ENCODE results near the gene ZMIZ1. TPM values are rescaled to one million over a fixed set of nuclear protein-coding genes. Genes with fewer than 3 reads are reported as not detected.

Gene ZMIZ1
- total RNA-seq, 1 donor from 2014 or later: 93.9 TPM

DNA sequence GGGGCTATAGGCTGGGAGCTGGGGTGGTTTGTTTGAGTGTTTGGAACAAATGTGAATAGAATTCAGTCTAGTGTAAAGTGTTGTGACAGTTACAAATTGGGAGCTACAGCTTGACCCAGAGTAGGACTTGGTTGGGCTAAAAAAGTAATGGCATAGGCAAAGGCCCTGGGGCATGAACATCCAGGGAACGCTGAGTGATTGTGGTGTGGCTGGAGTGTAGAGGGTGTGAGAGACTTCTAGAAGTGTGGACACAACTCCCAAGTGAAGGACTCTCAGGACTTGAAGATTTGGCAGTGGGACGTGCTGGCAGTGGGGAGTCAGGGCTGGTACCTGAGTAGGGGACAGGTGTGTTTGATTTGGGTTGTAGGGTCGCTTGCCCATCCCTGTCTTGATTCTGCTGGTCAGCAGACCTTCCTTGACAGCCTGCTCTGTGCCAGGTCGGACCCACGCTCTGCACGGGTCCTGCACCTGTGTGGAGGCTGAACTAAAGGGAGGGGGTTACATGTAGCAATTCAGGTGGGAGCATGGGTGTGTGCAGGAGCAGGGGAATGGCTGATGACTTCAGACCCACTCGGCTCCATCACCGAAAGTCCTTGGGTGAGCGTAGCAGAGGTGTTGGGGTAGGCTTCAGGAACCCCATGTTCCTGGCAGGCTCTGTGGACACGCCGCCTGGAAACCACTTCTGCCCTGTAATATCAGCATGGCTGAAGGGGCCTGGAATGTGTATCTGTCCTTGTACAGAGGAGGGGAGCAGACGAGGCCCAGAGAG, 43.3 kb downstream of the ZMIZ1 start:
- Mint-ChIP-seq H3K9me3 (no peaks in the 10 kb centered on the region), H3K4me1 (peaks cover 15% of the 10 kb centered on the region), H3K36me3 (ENCODE audit: low read depth) (no peaks in the 10 kb centered on the region), H3K27ac (no peak overlapping the region), H3K27me3 (peaks cover 18% of the 10 kb centered on the region), H3K4me3 (no peak overlapping the region)
- TF ChIP-seq CTCF (IDR thresholded peaks at IDR 0.05): no peak
- ATAC-seq (ENCODE audit: low read depth) (no peak), DNase-seq (no peak)
- intact Hi-C loops (cut with micrococcal nuclease): no loop called here
- POLR2A ChIA-PET: no interaction called here
- CTCF ChIA-PET: no interaction called here

- DNase-seq: no peak
- intact Hi-C loops (cut with micrococcal nuclease): no loop called here
- Mint-ChIP-seq H3K9me3 (no peaks in the 10 kb centered on the region), H3K36me3 (ENCODE audit: low read depth) (no peaks in the 10 kb centered on the region), H3K4me3 (no peak overlapping the region), H3K27me3 (peaks cover 18% of the 10 kb centered on the region), H3K4me1 (peaks cover 18% of the 10 kb centered on the region), H3K27ac (no peak overlapping the region)
- TF ChIP-seq CTCF (IDR thresholded peaks at IDR 0.05): no peak
- ChIA-PET POLR2A (no interaction called here), CTCF (no interaction called here)
- ATAC-seq (ENCODE audit: low read depth): no peak
These were observed 44.2 kb downstream of the ZMIZ1 start for GRCh38 chr10:79112881-79113431.

- H3K4me3 Mint-ChIP-seq: no peak overlapping the region
These were observed 45.1 kb downstream of the ZMIZ1 start for GRCh38 chr10:79113827-79114226.

DNA sequence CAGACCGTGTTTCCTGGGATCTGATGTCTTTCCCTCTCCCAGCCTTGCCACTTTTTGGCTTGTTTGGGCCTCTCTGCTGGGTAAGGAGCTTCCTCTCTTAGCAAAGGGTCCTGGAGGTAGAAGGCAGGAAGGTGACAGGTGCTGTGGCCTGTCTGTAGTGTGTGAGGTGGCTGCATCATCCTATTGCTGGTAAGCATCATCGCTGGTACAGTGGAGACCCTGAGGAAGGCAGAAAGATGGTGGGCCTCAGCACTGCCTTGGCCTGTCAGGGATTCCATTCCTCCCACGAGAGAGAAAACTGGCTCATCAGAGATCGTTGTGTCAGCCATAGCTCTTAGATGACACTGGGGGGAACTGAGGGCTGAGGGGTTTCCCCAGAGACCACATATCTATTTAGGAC, 46.5 kb downstream of the ZMIZ1 start:
- no peak for TF ChIP-seq CTCF (IDR thresholded peaks at IDR 0.05)
- peaks cover 18% of the 10 kb centered on the region for H3K4me1 Mint-ChIP-seq
- intact Hi-C loops (cut with micrococcal nuclease): no loop called here
- DNase-seq: no peak
- no peak for ATAC-seq (ENCODE audit: low read depth)
- H3K36me3 Mint-ChIP-seq (ENCODE audit: low read depth): no peaks in the 10 kb centered on the region
- H3K9me3 Mint-ChIP-seq: no peaks in the 10 kb centered on the region
- H3K27ac Mint-ChIP-seq: no peak overlapping the region
- POLR2A ChIA-PET: no interaction called here
- H3K4me3 Mint-ChIP-seq: no peak overlapping the region
- peaks cover 16% of the 10 kb centered on the region for H3K27me3 Mint-ChIP-seq
- CTCF ChIA-PET: no interaction called here

More at GRCh38 chr10:79113827-79114226, 45.1 kb downstream of the ZMIZ1 start:
- peaks cover 18% of the 10 kb centered on the region for H3K4me1 Mint-ChIP-seq
- DNase-seq (no peak), ATAC-seq (ENCODE audit: low read depth) (no peak)
- intact Hi-C loops (cut with micrococcal nuclease): no loop called here
- no peak for TF ChIP-seq CTCF (IDR thresholded peaks at IDR 0.05)
- H3K36me3 Mint-ChIP-seq (ENCODE audit: low read depth): no peaks in the 10 kb centered on the region
- ChIA-PET POLR2A (no interaction called here), CTCF (no interaction called here)
- no peak overlapping the region for H3K27ac Mint-ChIP-seq
- peaks cover 18% of the 10 kb centered on the region for H3K27me3 Mint-ChIP-seq
- no peaks in the 10 kb centered on the region for H3K9me3 Mint-ChIP-seq

- ATAC-seq (ENCODE audit: low read depth) (no peak), DNase-seq (no peak)
- Mint-ChIP-seq H3K4me3 (no peak overlapping the region), H3K4me1 (peaks cover 18% of the 10 kb centered on the region), H3K9me3 (no peaks in the 10 kb centered on the region), H3K36me3 (ENCODE audit: low read depth) (no peaks in the 10 kb centered on the region), H3K27ac (no peak overlapping the region), H3K27me3 (peaks cover 16% of the 10 kb centered on the region)
- ChIA-PET CTCF (no interaction called here), POLR2A (no interaction called here)
- intact Hi-C loops (cut with micrococcal nuclease): no loop called here
- TF ChIP-seq CTCF (IDR thresholded peaks at IDR 0.05): no peak
These were observed 47.6 kb downstream of the ZMIZ1 start for GRCh38 chr10:79116368-79116767.
